Endothelial cell of umbilical vein (primary cell): ENCODE data around the gene RUNX2. TPM values are rescaled to one million over a fixed set of nuclear protein-coding genes. Genes with fewer than 3 reads are reported as not detected.

Source experiments
- BruUV-seq: library from RNA; stranded (reverse); fragments of 400-500 nt; replicated peaks from 2 replicates; lab custom pipeline; 2021; lab: Mats Ljungman, UMichigan
- CTCF ChIA-PET: fragments of 300-600, 350-600 bp; sonication (Branson Sonifier 250); formaldehyde crosslinking; loops from one replicate; lab custom pipeline; 2021; ENCODE audit warnings: antibody characterized with exemption, inconsistent platforms; lab: Charles Lee
- POLR2A ChIA-PET: fragments of 300-600, 350-600 bp; sonication (Branson Sonifier 250); formaldehyde crosslinking; loops from one replicate; lab custom pipeline; 2021; ENCODE audit warnings: antibody characterized with exemption, inconsistent platforms; lab: Charles Lee
- DNase-seq: peaks from one replicate; pipeline ENCODE4 v3.0.0-alpha.2; 2011; ENCODE audit warnings: low read depth, low spot score
- FAIRE-seq: peaks from 2 replicates; lab custom pipeline; 2011; peaks lifted over from hg19 to GRCh38; lab: Jason Lieb, UNC
- H2AFZ ChIP-seq: 2 replicates; pipeline ENCODE4 v1.6.0; 2012; ENCODE audit warnings: low read depth, low read length, control low read depth, inconsistent platforms
- H3K27ac ChIP-seq: 2 replicates; pipeline ENCODE4 v1.5.1; 2011; ENCODE audit warnings: low read depth, mild to moderate bottlenecking, control low read depth, low read length, moderate library complexity; ENCODE audit not compliant: insufficient read depth
- H3K27me3 ChIP-seq, 2 experiments: 2 replicates each; pipeline versions ENCODE4 v1.6.0 to v1.6.1; 2011; ENCODE audit warnings: low read length in 2 of 2, mixed read lengths in 1 of 2; ENCODE audit not compliant: control insufficient read depth in 2 of 2, insufficient read depth in 2 of 2
- H3K36me3 ChIP-seq, 2 experiments: 2 replicates in 1 of 2; 3 replicates in 1 of 2; pipeline ENCODE4 v1.5.1; 2011; ENCODE audit warnings: low read length in 2 of 2, mild to moderate bottlenecking in 1 of 2, moderate library complexity in 1 of 2; ENCODE audit not compliant: control insufficient read depth in 2 of 2, insufficient read depth in 2 of 2; ENCODE audit errors: extremely low read depth in 1 of 2
- H3K4me1 ChIP-seq: 3 replicates; pipeline ENCODE4 v1.5.1; 2011; ENCODE audit warnings: mild to moderate bottlenecking, low read length; ENCODE audit not compliant: control insufficient read depth, insufficient read depth; ENCODE audit errors: extremely low read depth
- H3K4me2 ChIP-seq: 2 replicates; pipeline ENCODE4 v1.6.1; 2011; ENCODE audit warnings: low read length, control low read depth, mixed read lengths; ENCODE audit not compliant: insufficient read depth
- H3K4me3 ChIP-seq, 3 experiments: fragments of 200-600 bp in 1 of 3; sonication (generic), shearing (Covaris generic) in 1 of 3; replicated peaks in 1 of 3; 2 replicates each; pipeline ENCODE4 v1.5.1; 2011 to 2016; ENCODE audit warnings: control low read depth in 3 of 3, low read length in 3 of 3, mild to moderate bottlenecking in 2 of 3, inconsistent platforms in 1 of 3, low read depth in 1 of 3, moderate library complexity in 1 of 3; ENCODE audit not compliant: insufficient read depth in 1 of 3
- H3K79me2 ChIP-seq: 2 replicates; pipeline ENCODE4 v1.6.0; 2012; ENCODE audit warnings: low read length, inconsistent platforms; ENCODE audit not compliant: control insufficient read depth, insufficient read depth
- H3K9ac ChIP-seq: replicated peaks from 2 replicates; pipeline ENCODE3; 2011; ENCODE audit warnings: low read length, control low read depth; ENCODE audit not compliant: insufficient read depth; ENCODE audit errors: extremely low read depth
- H3K9me1 ChIP-seq: replicated peaks from 3 replicates; pipeline ENCODE4 v1.6.0; 2011; ENCODE audit warnings: mild to moderate bottlenecking, low read length; ENCODE audit not compliant: control insufficient read depth, insufficient read depth; ENCODE audit errors: extremely low read depth
- H3K9me3 ChIP-seq: replicated peaks from 2 replicates; pipeline ENCODE4 v1.5.1; 2012; ENCODE audit warnings: low read length, inconsistent platforms; ENCODE audit not compliant: control insufficient read depth, insufficient read depth
- H4K20me1 ChIP-seq: replicated peaks from 2 replicates; pipeline ENCODE3; 2011; ENCODE audit warnings: mild to moderate bottlenecking, low read length; ENCODE audit not compliant: control insufficient read depth, insufficient read depth; ENCODE audit errors: extremely low read depth
- EZH2 ChIP-seq: IDR thresholded peaks from 2 replicates; pipeline ENCODE4 v1.6.1; 2012; ENCODE audit warnings: borderline replicate concordance, low read depth, mild to moderate bottlenecking, moderate library complexity, low read length, inconsistent platforms; ENCODE audit not compliant: severe bottlenecking
- FOS ChIP-seq: IDR thresholded peaks from 2 replicates; pipeline ENCODE4 v1.6.1; 2011; ENCODE audit warnings: mild to moderate bottlenecking, low read length, moderate library complexity, borderline replicate concordance; ENCODE audit not compliant: insufficient read depth
- GATA2 ChIP-seq: IDR thresholded peaks from 2 replicates; pipeline ENCODE4 v1.7.0; 2011; ENCODE audit warnings: low read depth, mild to moderate bottlenecking, moderate library complexity, mixed read lengths, low read length; ENCODE audit not compliant: insufficient read length, insufficient read depth
- JUN ChIP-seq: IDR thresholded peaks from 2 replicates; pipeline ENCODE4 v1.6.1; 2011; ENCODE audit warnings: borderline replicate concordance, low read depth; ENCODE audit not compliant: insufficient read length, insufficient read depth
- MYC ChIP-seq: IDR thresholded peaks from one replicate; pipeline ENCODE4 v1.6.1; 2011; ENCODE audit warnings: mild to moderate bottlenecking, low read depth, low read length
- POLR2A ChIP-seq: IDR thresholded peaks from 2 replicates; pipeline ENCODE4 v1.6.1; 2012; ENCODE audit warnings: low read depth, mild to moderate bottlenecking, control low read depth, low read length
- POLR2AphosphoS5 ChIP-seq: IDR thresholded peaks from 2 replicates; pipeline ENCODE4 v1.6.1; 2012; ENCODE audit warnings: low read depth, mild to moderate bottlenecking, control low read depth, low read length, moderate library complexity; ENCODE audit not compliant: insufficient read depth
- dilution Hi-C: fragments of 300-500 bp; cut with MboI; formaldehyde crosslinking; loops from one replicate; pipeline ENCODE4 v1.15.0; 2019; ENCODE audit warnings: low sequenced_read_pairs; ENCODE audit not compliant: extremely low pct_ligation_motif_present
- intact Hi-C: fragments of 100-400 bp; cut with micrococcal nuclease; formaldehyde crosslinking; loops from one replicate; pipeline ENCODE4 v1.10.0; 2022
- polyA plus RNA-seq, 4 experiments: library from polyadenylated mRNA; depleted of rRNA in 3 of 4; stranded (reverse) in 3 of 4; unstranded in 1 of 4; fragments of >200 nt; gene quantifications; 2 replicates each; pipeline versions ENCODE4 v1.2.1 to v1.2.3, GENCODE V29; 2011 to 2012; ENCODE audit warnings: missing spikeins in 1 of 4
- total RNA-seq: library from RNA; stranded (reverse); gene quantifications from 2 replicates; pipeline ENCODE4 v1.2.3, GENCODE V29; 2021
- TF ChIP-seq, protein P1 (sequence below), 2 donors: IDR thresholded peaks; 1 replicate in 1 of 2; 2 replicates in 1 of 2; pipeline ENCODE4 v1.5.1; 2011; ENCODE audit warnings: low read length in 2 of 2, mild to moderate bottlenecking in 2 of 2, moderate library complexity in 2 of 2, control low read depth in 1 of 2, inconsistent platforms in 1 of 2, low read depth in 1 of 2; ENCODE audit not compliant: insufficient read depth in 1 of 2; ENCODE audit errors: extremely low read depth in 1 of 2
- TF ChIP-seq, protein P2 (sequence below): IDR thresholded peaks from 2 replicates; pipeline ENCODE4 v1.6.1; 2011; ENCODE audit not compliant: insufficient read depth, insufficient read length

The RUNX2 gene
- total and polyA plus RNA-seq, 2 donors (not counting 3 experiments of a cell fraction or from before 2014, with no cell fraction given), result 0.06 TPM; not detected in 1

DNA sequence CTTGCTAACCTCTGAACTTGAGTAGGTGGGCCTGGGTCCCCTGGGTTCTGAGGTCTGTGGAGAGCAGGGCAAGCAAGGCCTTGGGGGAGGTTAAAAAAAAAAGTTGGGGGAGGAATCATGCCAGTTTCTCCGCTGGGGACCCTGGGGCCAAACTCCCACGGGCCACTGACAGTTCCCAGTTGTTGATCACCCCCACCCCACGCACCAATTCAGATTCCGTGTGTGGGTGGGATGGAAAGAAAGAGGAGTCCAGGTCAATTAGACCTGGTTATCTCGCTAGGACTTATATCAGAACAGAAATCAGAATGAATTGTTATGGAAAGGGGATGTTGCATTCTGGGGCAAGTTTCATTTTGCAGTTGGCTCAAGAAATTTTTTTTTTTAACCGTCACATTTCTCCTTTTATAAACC lies 96.3 kb downstream of the RUNX2 start:
- no TSS peak for BruUV-seq
- H3K4me1 ChIP-seq, result peaks cover 17% of the 10 kb centered on the region
- H3K9me3 ChIP-seq, result no peaks in the 10 kb centered on the region
- no peak overlapping the region for H3K4me2 ChIP-seq
- no peaks in the 10 kb centered on the region for H3K9me1 ChIP-seq
- TF ChIP-seq, protein P1, sequence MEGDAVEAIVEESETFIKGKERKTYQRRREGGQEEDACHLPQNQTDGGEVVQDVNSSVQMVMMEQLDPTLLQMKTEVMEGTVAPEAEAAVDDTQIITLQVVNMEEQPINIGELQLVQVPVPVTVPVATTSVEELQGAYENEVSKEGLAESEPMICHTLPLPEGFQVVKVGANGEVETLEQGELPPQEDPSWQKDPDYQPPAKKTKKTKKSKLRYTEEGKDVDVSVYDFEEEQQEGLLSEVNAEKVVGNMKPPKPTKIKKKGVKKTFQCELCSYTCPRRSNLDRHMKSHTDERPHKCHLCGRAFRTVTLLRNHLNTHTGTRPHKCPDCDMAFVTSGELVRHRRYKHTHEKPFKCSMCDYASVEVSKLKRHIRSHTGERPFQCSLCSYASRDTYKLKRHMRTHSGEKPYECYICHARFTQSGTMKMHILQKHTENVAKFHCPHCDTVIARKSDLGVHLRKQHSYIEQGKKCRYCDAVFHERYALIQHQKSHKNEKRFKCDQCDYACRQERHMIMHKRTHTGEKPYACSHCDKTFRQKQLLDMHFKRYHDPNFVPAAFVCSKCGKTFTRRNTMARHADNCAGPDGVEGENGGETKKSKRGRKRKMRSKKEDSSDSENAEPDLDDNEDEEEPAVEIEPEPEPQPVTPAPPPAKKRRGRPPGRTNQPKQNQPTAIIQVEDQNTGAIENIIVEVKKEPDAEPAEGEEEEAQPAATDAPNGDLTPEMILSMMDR (IDR thresholded peaks at IDR 0.05; ENCODE audit: extremely low read depth in 1 of 2, insufficient read depth in 1 of 2, low read depth in 1 of 2, low read length in 2 of 2), result no peak
- no peak for TF ChIP-seq POLR2AphosphoS5
- no peak for TF ChIP-seq GATA2
- TF ChIP-seq, protein P2, sequence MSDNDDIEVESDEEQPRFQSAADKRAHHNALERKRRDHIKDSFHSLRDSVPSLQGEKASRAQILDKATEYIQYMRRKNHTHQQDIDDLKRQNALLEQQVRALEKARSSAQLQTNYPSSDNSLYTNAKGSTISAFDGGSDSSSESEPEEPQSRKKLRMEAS, result no peak
- intact Hi-C loops, result loop anchor here (5.0 kb wide), 2 partner anchors 78 to 153 kb away; no protein-coding TSS in a partner anchor
- no peak overlapping the region for H3K9ac ChIP-seq
- dilution Hi-C loops, result no loop called here
- H3K27me3 ChIP-seq, result peaks cover 51 to 82% of the 10 kb centered on the region in 2 experiments
- no peak for DNase-seq
- CTCF ChIA-PET, result interaction anchor here (0.9 to 1.0 kb wide), 2 partner anchors 290 to 769 kb away, joined by 4 read pairs; no protein-coding TSS in a partner anchor
- H3K36me3 ChIP-seq, result no peaks in the 10 kb centered on the region
- no peak overlapping the region for H3K4me3 ChIP-seq
- no peaks in the 10 kb centered on the region for H4K20me1 ChIP-seq
- H2AFZ ChIP-seq, result no peak overlapping the region
- POLR2A ChIA-PET, result no interaction called here
- H3K27ac ChIP-seq, result no peak overlapping the region
- FAIRE-seq, result no peak
- no peaks in the 10 kb centered on the region for H3K79me2 ChIP-seq

DNA sequence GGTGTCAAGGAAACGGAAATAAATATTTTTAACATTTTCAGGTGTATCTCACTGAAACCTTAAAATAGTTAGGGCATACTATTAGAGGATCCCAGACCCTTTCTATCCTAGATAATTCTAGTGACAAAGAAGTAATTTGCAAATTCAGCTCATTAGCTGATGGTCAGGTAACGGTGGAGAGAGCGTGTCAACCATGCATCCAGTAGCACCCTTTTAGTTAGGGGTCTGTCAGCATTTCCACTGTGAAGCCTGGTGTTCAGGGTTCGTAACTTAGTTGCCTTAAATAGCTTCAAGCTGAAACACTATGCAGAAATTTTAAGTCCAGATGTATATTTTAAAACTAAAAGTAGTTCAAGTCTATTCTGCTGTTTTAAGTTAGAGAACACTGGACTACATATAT lies 98.1 kb downstream of the RUNX2 start:
- peaks cover 39 to 70% of the 10 kb centered on the region in 2 experiments for H3K27me3 ChIP-seq
- ChIA-PET CTCF (no interaction called here), POLR2A (no interaction called here)
- H3K9me1 ChIP-seq, result no peaks in the 10 kb centered on the region
- FAIRE-seq, result no peak
- no peaks in the 10 kb centered on the region for H4K20me1 ChIP-seq
- H3K9ac ChIP-seq, result no peak overlapping the region
- no peak overlapping the region for H3K27ac ChIP-seq
- BruUV-seq, result no TSS peak
- peaks cover 16% of the 10 kb centered on the region for H3K4me1 ChIP-seq
- TF ChIP-seq, protein P1 (IDR thresholded peaks at IDR 0.05; ENCODE audit: extremely low read depth in 1 of 2, insufficient read depth in 1 of 2, low read depth in 1 of 2, low read length in 2 of 2), result no peak
- TF ChIP-seq GATA2, result no peak
- TF ChIP-seq POLR2A, result no peak
- TF ChIP-seq, protein P2, result no peak
- no peak for TF ChIP-seq POLR2AphosphoS5
- no peak for TF ChIP-seq MYC
- no peak for TF ChIP-seq FOS
- TF ChIP-seq EZH2, result no peak
- TF ChIP-seq JUN, result no peak
- H3K36me3 ChIP-seq, result no peaks in the 10 kb centered on the region
- no peak for DNase-seq
- H3K4me2 ChIP-seq, result no peak overlapping the region
- dilution Hi-C loops (no loop called here), intact Hi-C loops (no loop called here)
- H2AFZ ChIP-seq, result no peak overlapping the region
- H3K4me3 ChIP-seq, result no peak overlapping the region
- no peaks in the 10 kb centered on the region for H3K79me2 ChIP-seq
- H3K9me3 ChIP-seq, result no peaks in the 10 kb centered on the region
